GM21390 (cell line): ENCODE data around the gene MS4A7.
"Not testable (repeated sequence)": the region's sequence is repeated elsewhere in the genome, so short reads cannot be mapped to it uniquely, and the experiment has no call there.

Experiments
- ATAC-seq: cut with Tn5 transposase; IDR thresholded peaks from one replicate; pipeline ENCODE4 v1.9.1; 2021; ENCODE audit not compliant: unreplicated experiment

The MS4A7 gene, protein sequence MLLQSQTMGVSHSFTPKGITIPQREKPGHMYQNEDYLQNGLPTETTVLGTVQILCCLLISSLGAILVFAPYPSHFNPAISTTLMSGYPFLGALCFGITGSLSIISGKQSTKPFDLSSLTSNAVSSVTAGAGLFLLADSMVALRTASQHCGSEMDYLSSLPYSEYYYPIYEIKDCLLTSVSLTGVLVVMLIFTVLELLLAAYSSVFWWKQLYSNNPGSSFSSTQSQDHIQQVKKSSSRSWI

DNA sequence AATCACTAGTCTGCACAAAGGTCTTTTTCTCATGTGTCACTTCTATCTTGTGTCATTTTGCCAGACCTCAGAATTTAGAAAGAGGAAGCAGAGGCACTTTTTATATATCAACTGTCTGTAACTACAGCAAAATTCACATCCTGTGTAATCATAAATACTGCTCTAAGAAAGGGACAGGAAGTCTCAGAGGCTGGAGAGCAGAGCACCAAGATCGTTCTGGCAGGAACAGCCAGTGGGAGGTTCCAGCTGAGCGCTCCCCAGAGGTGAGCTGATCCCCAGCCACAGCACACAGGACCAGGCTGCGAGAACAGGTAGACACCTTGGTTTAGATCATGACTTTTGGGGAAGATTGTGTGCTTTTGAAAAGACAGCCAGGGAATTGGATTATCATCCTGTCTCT lies at the start of gene MS4A7:
MS4A7 (plus strand) TSS at position 179 of the 400 bp plus-strand sequence. CDS start 4,610 bp downstream, outside the sequence.
- peak; percentile 92 for ATAC-seq

DNA sequence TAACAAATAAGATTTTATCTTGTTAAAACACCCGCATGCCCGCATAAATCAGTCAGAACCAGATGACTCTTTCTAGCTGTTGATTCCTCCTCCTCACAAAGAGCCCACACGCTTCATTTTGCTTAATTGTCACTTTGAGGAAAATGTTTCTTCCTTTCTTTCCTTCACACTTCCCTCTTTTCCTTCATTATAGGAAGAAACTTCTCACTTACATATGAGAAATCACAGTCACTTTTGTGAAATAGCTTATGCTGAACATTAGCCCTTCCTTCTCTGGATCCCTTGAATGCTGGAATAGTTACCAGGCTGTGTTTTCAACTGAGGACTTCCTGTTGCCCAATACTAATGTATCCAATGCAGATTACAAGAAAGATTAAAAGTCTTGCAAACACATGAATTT lies 45.5 kb upstream of the MS4A7 start:
- no peak for ATAC-seq

DNA sequence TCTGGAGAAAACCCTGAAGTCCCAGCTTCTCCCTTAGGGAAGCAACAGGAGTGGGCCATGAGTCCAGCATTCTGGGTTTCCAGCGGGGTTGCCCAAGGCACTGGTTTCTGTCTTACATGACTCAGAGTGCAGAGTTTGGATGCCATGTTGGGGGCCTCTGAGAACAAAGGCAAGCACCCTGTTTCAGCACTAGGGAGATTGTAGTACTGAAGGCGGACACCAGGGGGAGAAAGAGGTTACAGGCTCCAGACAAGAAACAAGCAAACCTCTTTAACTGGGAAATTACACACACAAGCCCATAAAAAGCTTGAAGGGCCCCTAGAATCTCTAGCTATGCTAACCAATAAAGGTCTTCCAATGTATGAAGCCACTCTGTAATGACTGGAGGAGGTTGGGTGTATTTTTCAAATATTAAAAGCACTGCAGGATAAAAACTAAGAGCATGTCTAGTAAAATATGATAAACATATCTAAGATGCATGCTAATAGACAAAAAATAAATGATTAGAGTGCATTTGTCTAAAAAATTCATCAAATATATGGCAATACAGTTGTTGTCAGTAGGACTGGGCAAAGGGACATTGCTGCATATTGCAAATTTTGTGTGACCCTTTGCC lies 44.2 kb upstream of the MS4A7 start:
- ATAC-seq: no peak

DNA sequence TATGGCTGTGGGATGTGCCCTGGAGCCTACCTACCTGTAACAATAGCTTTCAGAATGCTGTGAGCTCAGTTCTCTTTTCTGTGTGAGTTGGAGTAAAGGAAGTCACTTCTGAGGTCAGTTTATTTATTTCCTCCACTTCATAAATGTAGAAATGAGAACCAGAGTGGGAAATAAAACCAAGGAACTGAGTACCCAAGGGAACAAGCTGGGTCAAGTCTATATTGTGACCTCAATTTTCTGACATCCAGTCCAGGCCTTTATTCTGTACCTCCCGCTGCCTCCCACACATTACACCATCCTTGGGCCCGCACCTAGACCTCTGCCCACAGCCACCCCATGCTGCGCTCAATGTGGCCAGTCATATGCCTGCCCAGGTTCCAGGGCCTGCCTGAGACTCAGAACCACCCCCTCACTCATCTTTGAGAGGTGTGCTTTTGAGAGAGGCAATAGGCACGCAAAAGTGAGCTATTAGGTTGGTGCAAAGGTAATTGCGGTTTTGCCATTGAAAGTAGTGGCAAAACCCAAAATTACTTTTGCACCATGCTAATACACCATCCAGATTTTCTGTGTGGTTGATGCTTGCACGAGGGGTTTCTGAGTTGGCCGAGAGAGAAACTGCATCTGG lies 41.5 kb upstream of the MS4A7 start:
- ATAC-seq: no peak

DNA sequence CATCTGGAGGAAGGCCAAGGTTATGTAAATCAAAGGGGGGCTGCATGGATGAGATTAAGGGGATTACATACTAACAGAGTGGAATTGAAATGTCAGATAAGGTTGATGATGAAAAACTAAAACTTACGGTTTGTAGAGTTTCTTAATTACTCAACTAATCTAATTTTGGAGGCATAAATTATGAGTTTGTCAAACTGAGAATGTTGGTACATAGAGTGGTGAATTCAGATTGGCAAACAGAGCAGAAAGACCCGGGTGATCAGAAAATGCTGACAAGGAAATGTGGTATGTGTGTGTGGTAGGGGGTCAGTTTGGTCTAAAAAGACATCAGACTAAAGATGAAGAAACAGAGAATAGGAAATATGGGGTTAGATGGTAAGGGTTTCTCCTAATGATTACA lies 40.3 kb upstream of the MS4A7 start:
- no peak for ATAC-seq

DNA sequence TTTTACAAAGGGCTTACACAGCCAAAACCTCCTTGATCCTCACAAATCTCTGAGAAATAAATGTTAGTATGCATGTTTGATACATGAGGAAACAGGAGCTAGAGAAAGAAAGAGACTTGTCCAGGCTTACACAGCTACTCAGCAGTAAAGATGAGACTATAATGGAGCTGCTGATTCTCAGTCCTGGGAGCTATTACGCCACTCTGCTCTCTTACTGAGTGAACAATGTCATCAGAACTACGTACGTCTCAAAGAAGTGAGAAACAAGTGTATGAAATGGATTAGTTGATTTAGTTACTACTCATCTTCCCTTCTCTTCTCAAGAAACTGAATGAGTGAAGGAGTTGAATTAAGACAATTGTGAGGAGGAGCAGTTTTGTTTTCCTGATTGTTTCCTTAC lies 39.0 kb upstream of the MS4A7 start:
- ATAC-seq: no peak

DNA sequence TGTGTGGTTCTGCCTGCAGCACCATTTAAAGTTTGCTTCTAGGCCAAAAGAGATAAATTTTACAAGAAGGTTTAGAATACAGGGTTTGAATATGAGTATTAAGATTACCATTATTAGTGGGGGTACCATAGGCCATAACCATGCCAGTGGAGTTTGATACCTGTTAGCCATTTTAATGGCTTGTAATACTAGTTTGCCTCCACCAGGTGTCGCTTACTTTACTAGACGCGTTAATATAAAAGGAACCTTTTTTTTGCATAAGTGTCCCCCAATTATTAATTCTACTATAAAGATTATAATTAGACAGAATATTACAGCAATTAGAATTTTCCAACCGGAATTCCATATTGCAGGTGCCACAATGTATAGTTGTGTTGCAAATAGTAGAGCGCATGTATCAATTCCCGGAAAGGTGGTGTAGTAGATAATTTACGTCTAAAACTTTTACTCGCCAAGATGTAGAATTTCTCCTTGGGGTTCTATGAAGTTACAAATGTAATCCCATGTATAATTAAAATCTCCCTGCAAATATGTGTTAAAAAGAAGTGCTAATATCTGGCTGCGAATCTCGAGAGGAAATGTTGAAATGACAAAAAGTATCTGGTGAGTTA lies 35.1 kb upstream of the MS4A7 start:
- ATAC-seq: no peak

DNA sequence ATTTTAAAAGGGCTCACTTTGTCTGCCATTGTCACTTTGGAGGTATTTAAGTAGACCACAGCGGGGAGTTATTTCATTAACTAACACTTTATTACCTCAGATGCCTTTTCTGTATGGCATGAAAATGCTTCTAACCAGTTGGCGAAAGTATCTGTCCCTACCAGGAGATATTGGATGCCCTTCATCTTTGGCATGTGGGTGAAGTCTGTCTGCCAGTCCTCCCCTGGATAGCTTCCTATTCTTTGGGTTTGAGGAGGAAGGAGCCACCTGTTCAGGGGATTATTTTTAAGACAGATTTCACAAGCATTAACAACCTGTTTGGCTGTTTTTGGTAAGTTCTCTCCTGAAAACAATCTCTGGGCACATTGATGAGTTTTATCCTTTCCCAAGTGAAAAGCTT lies 34.2 kb upstream of the MS4A7 start:
- ATAC-seq: no peak

DNA sequence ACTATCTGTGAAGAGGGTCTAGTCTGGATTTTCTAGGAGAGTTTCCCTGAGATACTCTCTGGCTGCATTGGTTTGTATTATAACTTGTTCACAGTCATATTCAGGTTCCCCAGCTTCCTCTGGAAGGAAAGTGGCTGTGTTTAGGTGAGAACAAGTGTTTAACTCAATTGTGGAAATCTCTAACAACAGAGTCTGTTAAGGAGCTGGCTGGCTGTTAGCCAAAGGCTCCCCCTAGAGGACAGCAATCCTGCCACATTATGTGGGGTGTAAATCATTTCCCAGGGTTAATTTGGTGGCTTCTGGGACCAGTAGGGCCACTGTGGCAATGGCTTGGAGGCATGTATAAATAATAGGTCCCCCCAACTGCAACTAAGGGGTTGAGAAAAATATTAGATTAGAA lies 32.8 kb upstream of the MS4A7 start:
- peak; percentile 45 for ATAC-seq

DNA sequence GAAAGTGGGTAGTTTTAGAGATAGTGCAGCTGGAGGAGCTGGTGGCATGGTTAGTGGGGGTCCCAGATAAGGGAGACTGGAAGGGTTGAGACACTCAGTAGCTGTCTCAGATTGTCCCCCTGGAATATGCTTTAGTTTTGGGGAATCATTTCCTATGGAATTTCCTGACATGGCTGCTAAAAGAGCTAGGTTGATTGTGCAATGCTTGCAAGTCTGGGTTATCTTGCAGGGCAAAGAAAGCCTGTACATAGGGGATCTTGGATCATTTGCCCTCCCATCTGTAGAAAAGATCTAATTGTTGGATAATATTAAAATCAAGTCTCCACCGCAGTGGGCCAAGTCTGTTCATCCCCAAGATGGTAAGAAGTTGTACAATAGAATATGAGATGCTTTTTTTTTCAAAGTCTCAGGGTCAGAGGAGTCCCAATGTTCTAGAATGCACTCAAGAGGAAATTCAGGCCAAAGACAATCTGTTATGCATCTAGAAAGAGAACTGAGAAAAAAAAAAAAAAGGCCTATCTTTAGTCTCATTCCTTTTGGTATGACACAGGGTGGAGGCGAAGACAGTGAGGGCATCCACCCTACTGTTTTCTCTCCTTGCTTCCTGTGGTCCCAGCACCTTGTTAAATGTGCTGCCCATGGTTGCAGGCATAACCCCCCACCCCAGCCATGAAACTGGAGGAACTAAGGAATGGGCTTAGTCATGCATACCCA lies 31.1 kb upstream of the MS4A7 start:
- peak; percentile 70 for ATAC-seq

DNA sequence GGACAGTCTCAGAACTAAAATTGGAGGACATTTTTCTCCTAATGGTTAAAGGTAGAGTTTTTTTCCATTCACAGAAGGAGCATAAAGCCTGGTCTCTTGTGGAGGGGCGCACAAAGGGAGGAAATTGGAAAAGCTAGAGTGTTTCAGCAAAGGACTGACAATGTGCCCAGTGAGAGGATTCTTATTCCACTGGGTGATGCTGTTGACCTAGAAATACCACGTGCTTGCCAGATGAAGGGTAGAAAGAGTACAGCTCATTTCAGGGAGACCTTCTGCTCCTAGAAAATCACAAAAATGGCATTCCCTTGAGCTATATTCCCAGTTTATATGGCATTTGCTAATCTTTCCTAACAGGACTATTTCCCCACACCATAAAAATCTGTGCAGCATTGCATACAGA lies 30.2 kb upstream of the MS4A7 start:
- ATAC-seq: no peak

DNA sequence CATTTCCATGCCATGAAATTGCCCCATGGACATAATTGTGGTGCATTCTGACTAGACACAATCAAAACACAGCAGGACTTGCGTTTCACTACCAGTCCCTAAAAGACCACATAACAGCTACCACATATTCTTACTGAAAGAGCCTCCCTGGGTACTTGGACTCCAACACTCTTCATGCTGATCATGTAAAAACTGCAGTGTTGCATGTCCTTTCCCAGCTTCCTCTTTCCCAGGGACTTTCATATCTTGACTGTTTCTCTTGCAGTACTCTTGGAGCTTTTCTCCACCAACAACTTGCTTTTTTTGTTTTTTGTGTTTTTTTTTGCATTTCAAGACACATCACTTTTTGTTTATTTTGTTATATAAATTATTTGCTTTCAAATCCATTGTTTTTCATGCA lies 28.3 kb upstream of the MS4A7 start:
- no peak for ATAC-seq

DNA sequence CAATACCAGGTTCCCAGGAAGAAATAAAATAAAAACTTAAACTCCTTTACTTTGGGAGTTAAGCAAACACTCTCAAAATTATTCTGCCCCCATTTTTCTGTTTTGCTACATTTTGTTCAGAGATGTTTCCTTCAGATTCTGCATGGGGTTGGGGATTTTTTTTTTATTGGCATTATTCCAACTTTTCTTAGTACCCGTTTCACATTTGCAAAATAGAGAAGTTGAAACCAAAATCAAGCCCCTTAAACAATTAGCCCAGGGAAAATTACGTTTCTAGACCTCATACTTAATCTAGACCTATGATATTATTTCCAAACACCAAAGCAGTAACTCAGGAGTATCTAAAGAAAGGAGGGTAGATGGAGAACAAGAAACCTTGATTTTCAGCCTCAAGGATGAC lies 20.6 kb upstream of the MS4A7 start:
- ATAC-seq: no peak

DNA sequence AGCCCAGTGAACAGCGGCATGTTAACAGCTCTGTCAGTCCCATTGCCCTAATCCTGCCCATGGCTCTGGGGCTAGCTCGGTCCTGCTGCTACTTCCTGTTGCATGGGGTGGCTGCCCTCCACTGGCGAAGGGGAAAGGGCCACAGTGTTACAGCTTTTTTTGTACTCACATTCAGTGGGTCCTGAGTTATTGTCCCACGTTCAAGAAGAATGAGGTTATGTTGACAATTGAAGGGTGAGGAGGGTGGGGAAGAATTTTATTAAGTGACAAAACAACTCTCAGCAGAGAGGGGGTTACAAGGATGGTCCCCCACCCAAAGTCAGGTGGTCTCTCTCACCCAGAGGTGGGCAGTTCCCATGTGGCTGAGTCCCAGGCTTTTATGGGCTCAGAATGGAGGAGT lies 17.7 kb upstream of the MS4A7 start:
- no peak for ATAC-seq

DNA sequence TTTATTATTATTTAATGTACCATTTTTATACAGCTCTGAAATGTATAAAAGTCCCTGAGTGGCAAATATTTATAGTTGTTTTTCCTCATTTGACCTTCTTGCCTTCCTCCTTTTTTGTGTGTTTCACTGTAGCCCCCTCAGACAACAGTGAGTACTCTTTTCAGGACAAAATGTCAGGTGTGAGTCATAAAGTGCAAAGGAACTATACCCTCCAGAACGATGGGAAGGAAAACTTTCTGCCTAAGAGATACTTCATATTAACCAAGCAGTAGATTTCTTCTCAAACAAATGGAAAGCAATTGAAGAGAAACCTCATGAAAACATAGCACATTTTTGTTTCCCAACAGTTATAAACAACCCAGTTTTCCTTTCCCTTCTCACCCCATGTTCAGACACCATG lies 16.1 kb upstream of the MS4A7 start:
- ATAC-seq: no peak

DNA sequence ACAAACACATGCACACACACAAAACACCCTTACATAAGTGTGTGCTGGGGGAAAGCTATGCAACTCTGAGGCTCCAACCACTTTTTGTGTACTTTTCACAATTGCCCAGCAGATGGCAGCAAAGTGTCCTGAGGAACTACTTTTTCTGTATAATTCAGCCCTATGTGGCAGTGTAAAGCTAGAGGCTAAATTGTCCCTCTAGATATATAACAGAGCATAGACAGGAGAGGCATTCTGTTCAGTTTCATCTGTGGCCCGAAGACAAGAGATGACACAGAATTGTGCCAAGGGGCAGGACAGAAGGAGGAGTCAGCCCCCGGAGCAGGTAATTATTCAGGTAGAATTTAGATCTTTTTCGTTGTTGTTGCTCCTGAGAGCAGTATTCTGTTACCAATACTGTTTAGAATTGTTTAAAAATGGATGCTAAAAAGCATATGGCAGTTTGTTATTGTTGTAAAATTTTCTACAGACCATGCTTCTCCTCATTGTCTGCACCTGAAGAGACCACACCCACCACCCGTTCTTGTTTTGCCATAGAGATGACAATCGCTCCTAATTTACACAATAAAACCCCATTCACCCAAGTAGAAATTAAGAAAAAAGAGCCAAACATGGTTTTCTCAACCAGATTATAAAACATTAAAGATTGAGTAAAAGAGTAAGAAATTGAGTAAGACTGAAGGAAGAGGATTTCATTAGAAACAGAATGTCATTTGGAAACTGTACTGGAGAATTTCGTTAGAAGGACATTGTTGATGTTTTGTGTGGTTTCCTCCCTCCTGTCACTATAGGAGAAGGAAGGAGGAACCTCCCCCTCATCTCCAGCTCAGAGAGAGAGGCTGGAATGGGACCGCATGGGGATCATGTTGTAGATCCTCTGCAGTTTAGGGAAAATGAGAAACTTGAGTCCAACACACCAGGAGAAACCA lies 14.5 kb upstream of the MS4A7 start:
- ATAC-seq: peak; percentile 54

DNA sequence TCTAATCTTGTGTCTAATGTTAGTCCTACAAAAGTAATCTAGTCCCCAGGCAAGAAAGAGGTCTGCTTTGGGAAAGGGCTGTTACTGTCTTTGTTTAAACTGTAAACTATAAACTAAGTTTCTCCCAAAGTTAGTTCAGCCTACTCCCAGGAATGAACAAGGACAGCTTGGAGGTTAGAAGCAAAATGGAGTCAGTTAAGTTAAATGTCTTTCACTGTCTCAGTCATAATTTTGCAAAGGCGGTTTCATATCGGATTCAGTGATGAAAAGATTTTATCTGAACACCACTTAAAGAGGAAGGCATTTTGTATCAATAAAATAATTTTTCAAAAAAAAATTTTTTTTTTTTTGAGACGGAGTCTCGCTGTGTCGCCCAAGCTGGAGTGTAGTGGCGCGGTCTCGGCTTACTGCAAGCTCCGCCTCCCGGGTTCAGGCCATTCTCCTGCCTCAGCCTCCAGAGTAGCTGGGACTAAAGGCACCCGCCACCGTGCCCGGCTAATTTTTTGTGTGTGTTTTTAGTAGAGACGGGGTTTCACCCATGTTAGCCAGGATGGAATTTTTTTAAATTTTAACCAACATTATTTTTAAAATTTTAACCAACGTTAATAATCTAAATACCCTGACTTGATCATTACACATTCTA lies 11.9 kb upstream of the MS4A7 start:
- ATAC-seq: not testable (repeated sequence)

DNA sequence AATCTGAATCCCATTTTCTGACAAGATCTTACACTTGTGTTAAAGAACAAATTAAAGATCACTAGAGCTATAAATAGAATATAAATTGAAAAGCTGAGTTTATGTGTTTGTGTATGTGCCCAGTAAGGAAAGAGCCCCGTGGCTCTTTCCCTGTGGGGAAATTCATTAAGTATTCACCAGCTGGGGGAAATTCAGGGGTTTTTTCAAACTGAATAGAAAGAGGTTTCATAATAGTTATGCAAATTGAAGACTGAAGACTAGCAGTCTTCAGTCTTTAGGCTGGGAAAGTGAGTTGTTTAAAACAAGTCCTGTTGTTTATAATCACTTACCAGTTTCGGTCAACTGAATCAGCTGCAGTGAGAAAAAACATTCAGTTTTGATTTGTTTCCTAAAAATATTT lies 11.3 kb upstream of the MS4A7 start:
- ATAC-seq: peak; percentile 81

DNA sequence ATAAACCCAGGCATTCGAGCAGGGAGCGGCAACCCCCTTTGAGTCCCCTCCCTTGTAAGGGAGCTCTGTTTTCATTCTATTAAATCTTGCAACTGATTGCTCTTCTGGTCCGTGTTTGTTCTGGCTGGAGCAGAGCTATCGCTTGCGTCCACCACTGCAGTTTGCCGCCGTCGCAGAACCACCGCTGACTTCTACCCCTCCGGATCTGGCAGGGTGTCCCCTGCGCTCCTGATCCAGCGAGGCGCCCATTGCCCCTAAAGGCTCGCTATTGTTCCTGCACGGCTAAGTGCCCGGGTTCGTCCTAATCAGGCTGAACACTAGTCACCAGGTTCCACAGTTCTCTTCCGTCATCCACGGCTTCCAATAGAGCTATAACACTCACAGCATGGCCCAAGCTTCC lies 10.4 kb upstream of the MS4A7 start:
- no peak for ATAC-seq

DNA sequence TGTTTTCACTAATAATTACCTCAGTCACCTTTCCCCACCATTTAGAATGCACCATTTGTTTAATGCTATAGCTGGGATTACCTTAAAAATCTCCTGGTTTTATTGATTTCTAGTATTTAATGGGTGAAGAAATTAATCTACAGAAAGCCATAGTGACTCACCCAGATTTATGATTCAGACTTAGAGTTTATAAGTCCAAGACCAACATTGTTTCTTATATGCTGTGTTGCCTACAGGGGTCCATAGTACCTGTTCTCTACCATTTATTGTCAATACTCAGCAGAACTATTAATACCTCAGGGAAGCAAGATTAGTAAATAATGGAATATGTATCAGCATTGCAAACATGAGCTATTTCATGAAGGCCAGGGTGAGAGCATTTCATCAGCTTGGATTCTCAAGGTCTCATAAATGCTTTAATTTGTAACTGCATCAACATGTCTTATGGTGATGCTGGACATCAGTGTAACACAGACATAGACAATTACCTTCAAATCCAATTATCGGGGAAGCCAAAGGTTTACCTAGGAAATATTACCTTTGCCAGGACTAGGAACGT lies 8.0 kb upstream of the MS4A7 start:
- ATAC-seq: no peak
